Measurements from ENCODE around the gene SUB1. TPM values are rescaled to one million over a fixed set of nuclear protein-coding genes. Genes with fewer than 3 reads are reported as not detected.

The SUB1 gene
- polyA plus RNA-seq, 1 donor (not counting 4 experiments of a cell fraction or from before 2014, with no cell fraction given): 432 TPM

DNA sequence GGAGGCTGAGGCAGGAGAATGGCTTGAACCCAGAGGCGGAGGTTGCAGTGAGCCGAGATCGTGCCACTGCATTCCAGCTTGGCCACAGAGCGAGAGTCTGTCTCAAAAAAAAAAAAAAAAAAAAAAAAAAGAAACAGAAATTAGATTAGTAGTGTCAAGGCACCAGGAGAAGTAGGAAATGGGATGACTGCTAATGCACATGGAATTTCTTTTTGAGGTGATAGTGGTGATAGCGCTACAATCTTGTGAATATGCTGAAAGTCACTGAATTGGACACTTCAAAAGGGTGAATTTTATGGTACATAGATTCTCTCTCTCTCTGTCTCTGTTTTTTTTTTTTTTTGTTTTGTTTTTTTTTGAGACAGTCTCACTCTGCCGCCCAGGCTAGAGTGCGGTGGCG lies 42.1 kb upstream of the SUB1 start:
- Histone ChIP-seq H3K36me3 (ENCODE audit: control insufficient read depth in 2 of 2, extremely low read depth in 1 of 2, insufficient read depth in 2 of 2, low read length in 2 of 2) (no peaks in the 10 kb centered on the region), H3K27ac (ENCODE audit: control insufficient read depth, insufficient read depth, low read length) (no peak overlapping the region), H4K20me1 (ENCODE audit: control insufficient read depth, extremely low read depth, insufficient read depth, low read length) (no peaks in the 10 kb centered on the region), H3K9ac (ENCODE audit: control insufficient read depth, extremely low read depth, insufficient read depth, low read length) (no peak overlapping the region), H3K79me2 (ENCODE audit: control insufficient read depth, insufficient read depth, low read length) (no peaks in the 10 kb centered on the region), H2AFZ (ENCODE audit: control insufficient read depth, low read length) (no peak overlapping the region), H3K9me1 (ENCODE audit: control insufficient read depth, extremely low read depth, insufficient read depth, low read length) (no peaks in the 10 kb centered on the region), H3K4me1 (ENCODE audit: control insufficient read depth, extremely low read depth, insufficient read depth, low read length) (no peaks in the 10 kb centered on the region), H3K9me3 (ENCODE audit: control insufficient read depth, low read depth, low read length) (no peaks in the 10 kb centered on the region), H3K4me3 (ENCODE audit: control insufficient read depth in 2 of 3, extremely low read depth in 1 of 3, insufficient read depth in 2 of 3, low read depth in 1 of 3, low read length in 3 of 3) (no peak overlapping the region), H3K27me3 (ENCODE audit: control insufficient read depth, extremely low read depth, insufficient read depth, low read length) (no peaks in the 10 kb centered on the region), H3K4me2 (ENCODE audit: control insufficient read depth, extremely low read depth, insufficient read depth, low read depth, low read length) (no peak overlapping the region)
- DNase-seq (ENCODE audit: low read depth, low spot score) (no peak), FAIRE-seq (no peak)
- dilution Hi-C loops (cut with MboI; ENCODE audit: extremely low pct_ligation_motif_present, low sequenced_read_pairs): no loop called here
- TF ChIP-seq, protein P1, sequence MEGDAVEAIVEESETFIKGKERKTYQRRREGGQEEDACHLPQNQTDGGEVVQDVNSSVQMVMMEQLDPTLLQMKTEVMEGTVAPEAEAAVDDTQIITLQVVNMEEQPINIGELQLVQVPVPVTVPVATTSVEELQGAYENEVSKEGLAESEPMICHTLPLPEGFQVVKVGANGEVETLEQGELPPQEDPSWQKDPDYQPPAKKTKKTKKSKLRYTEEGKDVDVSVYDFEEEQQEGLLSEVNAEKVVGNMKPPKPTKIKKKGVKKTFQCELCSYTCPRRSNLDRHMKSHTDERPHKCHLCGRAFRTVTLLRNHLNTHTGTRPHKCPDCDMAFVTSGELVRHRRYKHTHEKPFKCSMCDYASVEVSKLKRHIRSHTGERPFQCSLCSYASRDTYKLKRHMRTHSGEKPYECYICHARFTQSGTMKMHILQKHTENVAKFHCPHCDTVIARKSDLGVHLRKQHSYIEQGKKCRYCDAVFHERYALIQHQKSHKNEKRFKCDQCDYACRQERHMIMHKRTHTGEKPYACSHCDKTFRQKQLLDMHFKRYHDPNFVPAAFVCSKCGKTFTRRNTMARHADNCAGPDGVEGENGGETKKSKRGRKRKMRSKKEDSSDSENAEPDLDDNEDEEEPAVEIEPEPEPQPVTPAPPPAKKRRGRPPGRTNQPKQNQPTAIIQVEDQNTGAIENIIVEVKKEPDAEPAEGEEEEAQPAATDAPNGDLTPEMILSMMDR (optimal IDR thresholded peaks at IDR 0.05 in 1 of 3, IDR thresholded peaks at IDR 0.05 in 1 of 3, conservative IDR thresholded peaks at IDR 0.05 in 1 of 3; ENCODE audit: extremely low read depth in 1 of 3, insufficient read depth in 2 of 3, low read length in 3 of 3): no peak
- TF ChIP-seq EZH2 (IDR thresholded peaks at IDR 0.05; ENCODE audit: low read length): no peak

DNA sequence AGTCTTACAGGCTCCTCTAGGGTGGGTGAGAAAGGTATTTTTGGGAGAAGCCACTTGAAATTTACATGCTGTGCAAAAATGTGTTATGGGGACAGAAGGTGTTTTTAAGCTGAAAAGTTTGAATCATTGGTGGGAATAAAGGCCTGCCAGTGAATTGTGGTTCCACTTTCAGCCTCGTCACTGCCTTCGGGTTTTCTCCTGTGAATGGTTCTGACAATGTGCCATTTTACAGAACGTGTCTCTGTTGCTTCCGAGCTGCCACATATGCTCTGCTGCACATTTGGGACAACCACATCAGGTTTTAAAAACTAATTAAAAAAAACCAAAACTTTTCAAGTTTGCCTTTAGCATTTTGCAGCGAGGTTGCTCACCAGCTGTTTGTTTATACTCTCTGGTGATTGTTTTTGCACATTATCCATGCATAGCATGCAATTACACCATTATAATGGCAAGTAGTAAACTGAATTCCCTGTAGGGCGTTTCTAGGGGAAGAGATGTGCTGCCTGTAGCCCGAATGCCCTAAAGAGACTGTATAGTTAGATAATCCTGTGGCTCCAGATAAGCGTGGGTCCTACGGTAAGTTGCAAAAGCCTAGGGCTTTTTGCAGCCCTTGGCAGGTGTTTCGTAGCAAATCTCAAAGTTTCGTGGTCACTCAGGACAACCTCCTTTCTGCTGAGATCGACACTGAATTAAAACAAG lies 40.1 kb upstream of the SUB1 start:
- Histone ChIP-seq H3K4me3 (ENCODE audit: control insufficient read depth in 2 of 3, extremely low read depth in 1 of 3, insufficient read depth in 2 of 3, low read depth in 1 of 3, low read length in 3 of 3) (no peak overlapping the region), H3K27me3 (ENCODE audit: control insufficient read depth, extremely low read depth, insufficient read depth, low read length) (no peaks in the 10 kb centered on the region), H4K20me1 (ENCODE audit: control insufficient read depth, extremely low read depth, insufficient read depth, low read length) (no peaks in the 10 kb centered on the region), H3K9me3 (ENCODE audit: control insufficient read depth, low read depth, low read length) (no peaks in the 10 kb centered on the region), H3K9me1 (ENCODE audit: control insufficient read depth, extremely low read depth, insufficient read depth, low read length) (no peaks in the 10 kb centered on the region), H2AFZ (ENCODE audit: control insufficient read depth, low read length) (no peak overlapping the region), H3K79me2 (ENCODE audit: control insufficient read depth, insufficient read depth, low read length) (no peaks in the 10 kb centered on the region), H3K4me1 (ENCODE audit: control insufficient read depth, extremely low read depth, insufficient read depth, low read length) (no peaks in the 10 kb centered on the region), H3K4me2 (ENCODE audit: control insufficient read depth, extremely low read depth, insufficient read depth, low read depth, low read length) (no peak overlapping the region), H3K9ac (ENCODE audit: control insufficient read depth, extremely low read depth, insufficient read depth, low read length) (no peak overlapping the region), H3K27ac (ENCODE audit: control insufficient read depth, insufficient read depth, low read length) (no peak overlapping the region), H3K36me3 (ENCODE audit: control insufficient read depth in 2 of 2, extremely low read depth in 1 of 2, insufficient read depth in 2 of 2, low read length in 2 of 2) (no peaks in the 10 kb centered on the region)
- TF ChIP-seq EZH2 (IDR thresholded peaks at IDR 0.05; ENCODE audit: low read length): no peak
- TF ChIP-seq, protein P1 (optimal IDR thresholded peaks at IDR 0.05 in 1 of 3, IDR thresholded peaks at IDR 0.05 in 1 of 3, conservative IDR thresholded peaks at IDR 0.05 in 1 of 3; ENCODE audit: extremely low read depth in 1 of 3, insufficient read depth in 2 of 3, low read length in 3 of 3): no peak
- dilution Hi-C loops (cut with MboI; ENCODE audit: extremely low pct_ligation_motif_present, low sequenced_read_pairs): no loop called here
- DNase-seq (ENCODE audit: low read depth, low spot score) (no peak), FAIRE-seq (no peak)

All from keratinocyte (primary cell).